ENCODE measurements around the gene RXRA. TPM values are rescaled to one million over a fixed set of nuclear protein-coding genes. Genes with fewer than 3 reads are reported as not detected.

The RXRA gene
- total and polyA plus RNA-seq, 4 donors, result 41.5 to 116 (median 74.1) TPM

GRCh38 chr9:134298000-134298399, 28.3 kb upstream of the RXRA start:
- no peak overlapping the region for H3K27ac ChIP-seq (ENCODE audit: low read depth in 1 of 2, low read length in 2 of 2)
- 95% methylated on average over 6 of the region's 6 CpGs for WGBS
- no peak overlapping the region for H3K4me3 ChIP-seq (ENCODE audit: low read depth in 1 of 3, low read length in 3 of 3)
- no peaks in the 10 kb centered on the region for H3K27me3 ChIP-seq (ENCODE audit: control insufficient read depth in 4 of 4, insufficient read depth in 4 of 4, low read length in 3 of 4)
- no peaks in the 10 kb centered on the region for H3K36me3 ChIP-seq (ENCODE audit: control insufficient read depth in 4 of 4, insufficient read depth in 3 of 4, low read depth in 1 of 4, low read length in 3 of 4)
- DNase-seq (ENCODE audit: low spot score), result no peak
- TF ChIP-seq RXRA (IDR thresholded peaks at IDR 0.05) (no peak), JUND (IDR thresholded peaks at IDR 0.05) (no peak), RAD21 (IDR thresholded peaks at IDR 0.05) (no peak), GABPA (IDR thresholded peaks at IDR 0.05 in 1 of 2, conservative IDR thresholded peaks at IDR 0.05 in 1 of 2) (no peak), SP1 (IDR thresholded peaks at IDR 0.05) (no peak)
- TF ChIP-seq, protein P1, sequence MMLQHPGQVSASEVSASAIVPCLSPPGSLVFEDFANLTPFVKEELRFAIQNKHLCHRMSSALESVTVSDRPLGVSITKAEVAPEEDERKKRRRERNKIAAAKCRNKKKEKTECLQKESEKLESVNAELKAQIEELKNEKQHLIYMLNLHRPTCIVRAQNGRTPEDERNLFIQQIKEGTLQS (IDR thresholded peaks at IDR 0.05), result no peak
- H3K4me1 ChIP-seq (ENCODE audit: control insufficient read depth in 4 of 4, insufficient read depth in 4 of 4, low read length in 3 of 4), result peaks cover 0 to 4% (median 2%) of the 10 kb centered on the region in 4 donors
- H3K9me3 ChIP-seq (ENCODE audit: control insufficient read depth in 4 of 4, low read length in 3 of 4), result no peaks in the 10 kb centered on the region
- no peak overlapping the region for H3K9ac ChIP-seq (ENCODE audit: low read depth in 1 of 2, low read length in 2 of 2)

DNA sequence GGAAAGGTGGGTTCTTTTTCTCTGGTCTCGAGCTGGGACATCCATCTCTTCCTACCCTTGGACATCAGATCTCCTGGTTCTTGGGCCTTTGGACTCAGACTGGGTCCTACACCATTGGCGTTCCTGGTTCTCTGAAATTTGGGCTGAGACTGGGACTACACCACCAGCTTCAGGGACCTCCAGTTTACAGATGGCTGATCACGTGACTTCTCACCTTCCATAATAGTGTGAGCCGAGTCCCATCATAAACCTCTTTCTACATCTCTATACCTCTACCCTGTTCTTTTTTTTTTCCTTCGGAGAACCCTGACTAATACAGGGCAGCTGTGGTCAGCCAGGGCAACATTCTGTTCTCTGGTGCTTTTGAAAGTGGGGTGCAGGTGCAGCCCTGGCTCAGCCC, 27.2 kb upstream of the RXRA start:
- Histone ChIP-seq H3K9me3 (ENCODE audit: control insufficient read depth in 4 of 4, low read length in 3 of 4) (no peaks in the 10 kb centered on the region), H3K27me3 (ENCODE audit: control insufficient read depth in 4 of 4, insufficient read depth in 4 of 4, low read length in 3 of 4) (no peaks in the 10 kb centered on the region), H3K27ac (ENCODE audit: low read depth in 1 of 2, low read length in 2 of 2) (no peak overlapping the region), H3K9ac (ENCODE audit: low read depth in 1 of 2, low read length in 2 of 2) (no peak overlapping the region), H3K4me3 (ENCODE audit: low read depth in 1 of 3, low read length in 3 of 3) (no peak overlapping the region), H3K4me1 (ENCODE audit: control insufficient read depth in 4 of 4, insufficient read depth in 4 of 4, low read length in 3 of 4) (peaks cover 0 to 4% (median 2%) of the 10 kb centered on the region in 4 donors), H3K36me3 (ENCODE audit: control insufficient read depth in 4 of 4, insufficient read depth in 3 of 4, low read depth in 1 of 4, low read length in 3 of 4) (no peaks in the 10 kb centered on the region)
- 95% methylated on average over 5 of the region's 5 CpGs for WGBS
- no peak for DNase-seq (ENCODE audit: low spot score)
- no peak for TF ChIP-seq EGR1 (IDR thresholded peaks at IDR 0.05; ENCODE audit: low read depth in 2 of 2)
- TF ChIP-seq, protein P2, sequence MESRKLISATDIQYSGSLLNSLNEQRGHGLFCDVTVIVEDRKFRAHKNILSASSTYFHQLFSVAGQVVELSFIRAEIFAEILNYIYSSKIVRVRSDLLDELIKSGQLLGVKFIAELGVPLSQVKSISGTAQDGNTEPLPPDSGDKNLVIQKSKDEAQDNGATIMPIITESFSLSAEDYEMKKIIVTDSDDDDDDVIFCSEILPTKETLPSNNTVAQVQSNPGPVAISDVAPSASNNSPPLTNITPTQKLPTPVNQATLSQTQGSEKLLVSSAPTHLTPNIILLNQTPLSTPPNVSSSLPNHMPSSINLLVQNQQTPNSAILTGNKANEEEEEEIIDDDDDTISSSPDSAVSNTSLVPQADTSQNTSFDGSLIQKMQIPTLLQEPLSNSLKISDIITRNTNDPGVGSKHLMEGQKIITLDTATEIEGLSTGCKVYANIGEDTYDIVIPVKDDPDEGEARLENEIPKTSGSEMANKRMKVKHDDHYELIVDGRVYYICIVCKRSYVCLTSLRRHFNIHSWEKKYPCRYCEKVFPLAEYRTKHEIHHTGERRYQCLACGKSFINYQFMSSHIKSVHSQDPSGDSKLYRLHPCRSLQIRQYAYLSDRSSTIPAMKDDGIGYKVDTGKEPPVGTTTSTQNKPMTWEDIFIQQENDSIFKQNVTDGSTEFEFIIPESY (IDR thresholded peaks at IDR 0.05), result no peak
- TF ChIP-seq RXRA (IDR thresholded peaks at IDR 0.05), result no peak
- no peak for TF ChIP-seq TAF1 (conservative IDR thresholded peaks at IDR 0.05)
- no peak for TF ChIP-seq HNF4A (conservative IDR thresholded peaks at IDR 0.05)
- TF ChIP-seq FOXA2 (IDR thresholded peaks at IDR 0.05), result no peak
- TF ChIP-seq SP1 (IDR thresholded peaks at IDR 0.05), result no peak

DNA sequence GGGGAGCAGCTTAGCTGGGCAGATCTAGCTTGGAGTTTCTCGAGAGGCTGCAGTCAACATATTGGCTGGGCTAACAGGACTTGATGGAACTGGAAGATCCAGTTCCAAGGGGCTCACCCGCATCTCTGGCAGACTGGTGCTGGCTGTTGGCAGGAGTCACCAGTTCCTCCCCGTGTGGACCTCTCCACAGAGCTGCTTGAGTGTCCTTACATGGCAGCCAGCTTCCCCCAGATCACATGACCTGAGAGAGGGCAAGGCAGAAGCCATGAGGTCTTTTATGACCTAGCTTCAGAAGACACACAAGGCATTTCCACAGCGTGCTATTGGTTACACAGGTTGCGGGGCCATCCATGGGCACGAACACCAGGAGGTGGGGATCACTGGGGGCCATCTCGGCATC, 26.4 kb upstream of the RXRA start:
- H3K27me3 ChIP-seq (ENCODE audit: control insufficient read depth in 4 of 4, insufficient read depth in 4 of 4, low read length in 3 of 4), result no peaks in the 10 kb centered on the region
- H3K36me3 ChIP-seq (ENCODE audit: control insufficient read depth in 4 of 4, insufficient read depth in 3 of 4, low read depth in 1 of 4, low read length in 3 of 4), result no peaks in the 10 kb centered on the region
- 92% methylated on average over 7 of the region's 7 CpGs for WGBS
- H3K4me3 ChIP-seq (ENCODE audit: low read depth in 1 of 3, low read length in 3 of 3), result no peak overlapping the region
- H3K9ac ChIP-seq (ENCODE audit: low read depth in 1 of 2, low read length in 2 of 2), result no peak overlapping the region
- DNase-seq (ENCODE audit: low spot score), result no peak
- H3K9me3 ChIP-seq (ENCODE audit: control insufficient read depth in 4 of 4, low read length in 3 of 4), result no peaks in the 10 kb centered on the region
- peaks cover 0 to 4% (median 2%) of the 10 kb centered on the region in 4 donors for H3K4me1 ChIP-seq (ENCODE audit: control insufficient read depth in 4 of 4, insufficient read depth in 4 of 4, low read length in 3 of 4)
- H3K27ac ChIP-seq (ENCODE audit: low read depth in 1 of 2, low read length in 2 of 2), result no peak overlapping the region
- TF ChIP-seq YY1 (IDR thresholded peaks at IDR 0.05) (no peak), GABPA (IDR thresholded peaks at IDR 0.05 in 1 of 2, conservative IDR thresholded peaks at IDR 0.05 in 1 of 2) (no peak), FOXA2 (IDR thresholded peaks at IDR 0.05) (no peak), SP1 (IDR thresholded peaks at IDR 0.05) (no peak), JUND (IDR thresholded peaks at IDR 0.05) (no peak), HNF4A (conservative IDR thresholded peaks at IDR 0.05) (no peak), HNF4G (IDR thresholded peaks at IDR 0.05) (no peak), NR2F2 (IDR thresholded peaks at IDR 0.05) (no peak), RXRA (IDR thresholded peaks at IDR 0.05) (no peak), TAF1 (conservative IDR thresholded peaks at IDR 0.05) (no peak), FOXA1 (IDR thresholded peaks at IDR 0.05) (no peak), REST (IDR thresholded peaks at IDR 0.05) (no peak), RAD21 (IDR thresholded peaks at IDR 0.05) (no peak), EGR1 (IDR thresholded peaks at IDR 0.05; ENCODE audit: low read depth in 2 of 2) (no peak), CTCF (IDR thresholded peaks at IDR 0.05; ENCODE audit: low read depth, low read length, missing input control) (no peak)
- TF ChIP-seq, protein P3, sequence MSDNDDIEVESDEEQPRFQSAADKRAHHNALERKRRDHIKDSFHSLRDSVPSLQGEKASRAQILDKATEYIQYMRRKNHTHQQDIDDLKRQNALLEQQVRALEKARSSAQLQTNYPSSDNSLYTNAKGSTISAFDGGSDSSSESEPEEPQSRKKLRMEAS (IDR thresholded peaks at IDR 0.05), result no peak
- TF ChIP-seq, protein P1 (IDR thresholded peaks at IDR 0.05), result no peak
